ENCODE results near the gene GRIN2C.
"Not testable (repeated sequence)": the region's sequence is repeated elsewhere in the genome, so short reads cannot be mapped to it uniquely, and the experiment has no call there.

Gene GRIN2C

GRCh38 chr17:74859459-74860228, at the start of gene GRIN2C:
Gene GRIN2C, minus strand, starts transcription at chr17:74859885. Its CDS starts 4,793 bp downstream, at chr17:74855092.
- DNase-seq = no peak

DNA sequence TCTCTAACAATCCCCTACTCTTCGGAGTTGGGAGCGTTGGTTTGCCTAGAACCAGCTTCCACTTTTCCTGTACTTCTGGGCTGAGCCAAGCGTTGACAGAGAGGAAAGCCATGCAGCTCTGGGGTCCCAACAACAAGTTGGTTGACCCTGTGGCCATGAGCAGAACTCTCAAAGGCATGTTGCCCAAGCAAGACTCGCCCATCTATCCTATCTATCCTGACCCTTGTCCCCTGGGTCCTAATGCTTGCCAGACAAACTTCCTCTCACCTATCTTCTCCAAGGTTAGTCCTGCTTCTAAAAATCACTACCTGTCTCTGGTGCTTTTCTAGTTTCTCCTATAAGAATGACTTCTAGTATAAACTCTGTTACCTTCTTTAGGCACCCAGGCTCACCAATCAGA, 49.4 kb upstream of the GRIN2C start:
- DNase-seq = not testable (repeated sequence)

- DNase-seq = no peak
These were observed 47.3 kb upstream of the GRIN2C start for GRCh38 chr17:74907012-74907411.

DNA sequence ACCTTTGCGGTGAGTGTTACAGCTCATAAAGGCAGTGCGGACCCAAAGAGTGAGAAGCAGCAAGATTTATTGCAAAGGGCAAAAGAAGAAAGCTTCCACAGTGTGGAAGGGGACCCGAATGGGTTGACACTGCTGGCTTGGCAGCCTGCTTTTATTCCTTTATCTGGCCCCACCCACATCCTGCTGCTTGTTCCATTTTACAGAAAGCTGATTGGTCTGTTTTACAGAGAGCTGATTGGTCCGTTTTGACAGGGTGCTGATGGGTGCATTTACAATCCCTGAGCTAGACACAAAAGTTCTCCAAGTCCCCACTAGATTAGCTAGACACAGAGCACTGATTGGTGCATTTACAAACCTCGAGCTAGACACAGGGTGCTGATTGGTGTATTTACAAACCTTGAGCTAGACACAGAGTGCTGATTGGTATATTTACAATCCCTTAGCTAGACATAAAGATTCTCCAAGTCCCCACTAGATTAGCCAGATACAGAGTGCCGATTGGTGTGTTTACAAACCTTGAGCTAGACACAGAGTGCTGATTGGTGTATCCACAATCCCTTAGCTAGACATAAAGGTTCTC, 46.6 kb upstream of the GRIN2C start:
- DNase-seq = not testable (repeated sequence)

DNA sequence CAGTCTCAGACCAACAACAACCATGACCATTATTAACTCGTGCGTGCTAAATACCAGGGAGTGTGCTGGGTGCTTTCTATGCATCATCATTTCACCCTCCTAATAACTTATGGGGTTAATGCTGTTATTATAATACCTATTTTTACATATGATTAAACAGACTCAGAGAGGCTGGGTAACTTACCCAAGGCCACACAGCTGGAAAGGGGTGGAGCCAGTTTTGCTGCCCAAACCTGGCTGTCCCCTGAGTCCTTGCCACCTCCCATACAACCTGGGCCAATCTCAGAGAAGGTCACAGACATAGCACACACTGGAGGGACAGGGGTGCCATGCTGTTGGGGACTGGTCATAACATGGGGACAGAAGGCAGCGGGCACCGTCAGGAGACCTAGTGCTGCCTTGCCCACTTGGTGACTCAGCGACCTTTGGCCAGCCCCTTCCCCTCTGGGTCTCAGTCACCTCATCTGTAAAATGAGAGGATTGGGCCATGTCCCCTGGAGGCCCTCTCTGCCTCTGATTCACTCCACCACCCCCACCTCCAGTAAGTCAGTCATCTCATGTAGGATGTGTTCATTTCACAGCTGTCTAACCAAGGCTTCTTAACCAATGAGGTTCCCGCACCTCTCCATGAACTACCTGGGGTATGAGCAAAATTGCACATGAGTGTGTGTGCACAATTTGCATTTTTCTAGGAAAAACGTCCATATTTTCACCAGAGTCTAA, 45.2 kb upstream of the GRIN2C start:
- no peak for DNase-seq

DNA sequence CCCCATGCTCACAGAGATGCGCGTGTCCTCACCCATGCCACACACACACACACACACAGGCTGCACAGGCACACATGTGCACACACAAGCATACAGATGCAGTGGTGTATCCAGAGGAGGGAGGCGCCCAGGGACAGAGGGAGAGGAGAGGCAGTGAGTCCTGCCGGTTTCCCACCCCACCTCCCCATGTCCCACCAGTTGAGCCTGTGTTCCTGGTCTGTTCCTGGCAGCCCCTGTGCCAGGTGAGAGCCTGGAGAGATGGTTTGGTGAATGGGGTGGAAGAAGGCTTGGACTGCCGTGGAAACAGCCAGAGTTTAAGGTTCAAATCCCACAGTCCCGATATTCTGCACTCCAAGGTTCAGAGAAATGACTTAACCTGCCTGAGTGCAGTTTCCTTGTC, 44.0 kb upstream of the GRIN2C start:
- DNase-seq = no peak

DNA sequence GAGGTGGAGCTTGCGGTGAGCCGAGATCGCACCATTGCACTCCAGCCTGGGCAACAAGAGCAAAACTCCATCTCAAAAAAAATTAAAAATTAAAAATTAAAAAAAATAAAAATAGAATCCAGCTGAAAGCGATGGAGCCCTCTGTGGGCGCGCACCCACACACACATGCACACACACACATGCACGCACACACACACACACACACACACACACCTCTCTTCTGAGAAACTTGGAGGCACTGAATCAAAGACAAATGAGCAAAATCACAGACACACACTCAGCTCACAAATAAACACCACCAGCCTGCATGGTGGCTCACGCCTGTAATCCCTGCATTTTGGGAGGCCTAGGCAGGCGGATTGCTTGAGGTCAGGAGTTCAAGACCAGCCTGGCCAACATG, 43.3 kb upstream of the GRIN2C start:
- no peak for DNase-seq

DNA sequence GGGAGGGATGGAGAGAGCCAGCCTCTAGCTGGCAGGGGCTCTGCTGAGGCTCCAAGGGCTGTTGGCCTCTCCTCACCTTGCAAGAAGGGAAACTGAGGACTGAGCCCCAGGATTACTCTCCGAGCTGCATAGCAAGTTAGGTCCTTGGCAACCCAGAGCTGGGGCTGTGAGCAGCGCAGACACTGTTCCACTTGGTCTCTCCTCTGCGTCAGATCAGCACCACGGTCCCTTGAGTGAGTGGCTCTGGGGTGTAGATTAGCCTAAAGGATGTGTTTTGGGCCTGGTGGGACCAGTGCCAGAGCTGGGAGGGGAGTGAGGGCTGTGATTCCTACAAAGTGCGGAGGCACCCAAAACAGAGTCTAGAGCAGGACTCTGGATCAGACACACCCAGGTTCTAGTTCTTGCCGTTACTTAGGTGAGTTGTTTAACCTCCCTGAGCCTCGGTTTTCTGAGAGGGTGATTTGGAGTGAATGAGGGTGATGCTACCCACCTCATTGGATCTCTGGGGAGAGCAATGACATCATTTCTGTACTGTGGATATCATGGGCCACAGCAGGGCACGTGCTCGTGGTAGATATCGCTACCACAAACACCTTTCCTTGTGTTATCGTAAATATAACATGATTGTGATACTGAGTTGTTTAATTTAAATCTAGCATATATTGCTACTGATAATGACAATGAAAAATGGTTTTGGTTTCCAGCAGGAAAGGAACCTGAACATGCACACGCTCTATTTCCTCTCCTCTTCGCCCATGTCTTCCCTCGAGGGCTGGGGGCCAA, 41.9 kb upstream of the GRIN2C start:
- no peak for DNase-seq

- no peak for DNase-seq
These were observed 40.5 kb upstream of the GRIN2C start for GRCh38 chr17:74900208-74900607.

DNA sequence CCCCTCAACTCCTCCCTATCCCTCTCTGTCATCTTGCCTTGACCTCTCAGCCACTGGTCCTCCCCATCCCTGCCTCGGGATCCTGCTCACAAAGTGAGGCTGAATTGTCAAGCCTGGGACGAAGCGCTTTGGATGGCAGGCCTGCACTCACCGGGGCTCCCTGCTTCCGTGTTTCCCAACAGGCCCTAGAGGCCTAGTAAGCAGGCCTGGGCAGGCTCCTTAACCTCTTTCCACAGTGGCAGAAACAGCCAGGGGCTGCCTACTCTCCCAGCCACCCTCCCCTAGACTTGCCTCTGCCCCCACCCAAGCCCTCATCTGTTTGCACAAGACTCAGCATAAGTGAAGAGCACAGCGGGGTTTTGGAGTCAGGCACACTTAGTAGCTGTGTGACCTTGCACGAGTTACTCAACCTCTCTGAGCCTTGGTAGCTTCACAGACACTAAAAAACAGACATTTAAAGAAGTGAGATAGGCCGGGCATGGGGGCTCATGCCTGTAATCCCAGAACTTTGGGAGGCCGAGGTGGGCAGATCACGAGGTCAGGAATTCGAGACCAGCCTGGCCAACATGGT, 38.8 kb upstream of the GRIN2C start:
- no peak for DNase-seq

DNA sequence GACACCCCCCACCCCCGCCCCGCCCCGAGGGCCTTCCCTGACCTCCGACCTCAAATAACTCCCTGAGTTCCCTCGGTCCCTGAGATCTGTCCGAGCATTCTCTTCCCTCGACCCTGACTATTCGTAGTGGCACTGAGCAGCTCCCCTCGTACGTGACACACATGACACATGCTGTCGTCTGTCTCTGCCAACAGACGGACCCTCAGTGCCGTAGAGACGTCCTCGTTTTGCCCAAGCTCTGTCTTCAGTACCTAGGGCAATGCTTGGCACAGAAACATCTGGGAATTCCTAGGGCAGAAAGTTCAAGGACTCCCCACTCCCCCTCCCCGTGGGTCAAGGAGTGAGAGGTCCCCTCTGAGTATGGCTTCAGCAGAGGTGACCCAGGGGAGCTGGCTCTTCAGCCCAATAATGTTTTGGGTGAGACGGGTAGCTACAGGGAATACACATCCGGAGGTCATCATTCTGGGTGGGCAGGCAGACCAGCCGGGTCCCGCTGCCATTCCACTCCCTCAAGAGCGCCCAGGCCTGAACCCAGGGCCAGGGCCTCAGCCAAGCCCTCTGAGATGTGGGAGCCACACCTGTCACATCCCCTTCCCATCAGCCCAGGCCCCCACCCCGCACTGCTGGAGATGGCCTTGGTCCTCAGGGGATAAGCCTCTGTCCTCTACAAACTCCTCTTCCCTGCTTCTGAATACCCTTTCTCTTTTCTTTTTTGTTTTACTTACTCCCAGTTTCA, 34.4 kb upstream of the GRIN2C start:
- DNase-seq = no peak

- DNase-seq = no peak
These were observed 33.6 kb upstream of the GRIN2C start, which contains the start of gene FADS6 for GRCh38 chr17:74892974-74893911. Gene FADS6, minus strand, starts transcription at chr17:74893633. Its CDS starts 38 bp downstream, at chr17:74893595.

DNA sequence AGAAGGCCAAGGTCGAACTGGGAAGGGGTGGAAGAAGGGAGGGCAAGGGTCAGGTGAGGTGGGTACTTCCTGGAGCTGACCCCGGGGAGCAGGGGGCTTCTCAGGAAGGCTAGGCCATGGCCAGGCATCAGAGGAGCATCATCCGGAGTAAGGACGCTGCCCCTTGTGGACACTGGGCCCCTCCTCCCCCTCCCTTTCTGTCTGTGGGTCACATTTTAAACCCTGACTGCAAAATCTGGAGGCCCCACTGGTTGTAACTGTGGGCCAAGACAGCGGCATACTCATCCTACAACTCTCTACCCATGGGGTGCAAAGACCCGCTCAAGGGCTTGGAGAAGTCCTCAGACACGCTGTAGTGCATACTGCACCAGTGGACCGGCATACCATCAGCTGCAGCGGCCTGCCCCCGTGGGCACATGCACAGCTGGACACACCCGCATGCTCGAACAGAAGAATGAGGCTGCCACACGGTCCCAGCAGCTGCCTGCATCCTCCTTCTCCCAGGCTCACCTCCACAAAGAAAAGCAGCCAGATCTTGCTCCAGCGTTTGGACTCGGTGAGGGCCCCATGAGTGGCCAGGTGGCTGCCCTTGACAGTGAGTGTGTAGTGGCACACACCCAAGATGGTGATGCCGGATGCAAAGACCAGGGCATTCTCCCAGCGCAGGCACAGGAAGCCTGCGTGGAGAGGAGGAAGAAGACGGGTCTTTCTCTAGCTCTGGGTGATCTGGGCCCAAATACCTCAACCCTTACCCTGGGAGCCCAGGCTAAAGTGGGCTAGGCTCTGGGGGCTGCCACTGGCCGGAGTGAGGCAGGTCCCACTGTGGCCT, 32.5 kb upstream of the GRIN2C start:
- no peak for DNase-seq

DNA sequence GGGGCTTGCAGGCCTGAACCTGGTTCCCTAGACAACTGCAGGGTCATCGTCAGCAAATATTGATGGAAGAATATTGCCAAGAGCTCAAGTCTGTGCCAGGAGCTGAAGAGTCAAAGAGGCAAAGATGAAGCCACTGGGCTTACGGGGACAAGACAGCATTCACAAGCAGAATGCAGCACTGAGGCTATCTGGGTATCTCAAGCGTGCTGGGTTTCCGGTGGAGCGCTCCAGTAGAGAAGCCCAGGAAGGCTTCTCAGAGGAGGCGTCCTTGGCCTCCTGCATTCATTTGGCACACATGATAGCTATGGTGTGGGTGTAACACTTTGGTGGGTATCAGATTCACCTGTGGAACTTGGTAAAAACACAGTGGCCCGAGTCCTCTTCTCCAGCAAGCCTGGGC, 30.9 kb upstream of the GRIN2C start:
- DNase-seq = no peak

DNA sequence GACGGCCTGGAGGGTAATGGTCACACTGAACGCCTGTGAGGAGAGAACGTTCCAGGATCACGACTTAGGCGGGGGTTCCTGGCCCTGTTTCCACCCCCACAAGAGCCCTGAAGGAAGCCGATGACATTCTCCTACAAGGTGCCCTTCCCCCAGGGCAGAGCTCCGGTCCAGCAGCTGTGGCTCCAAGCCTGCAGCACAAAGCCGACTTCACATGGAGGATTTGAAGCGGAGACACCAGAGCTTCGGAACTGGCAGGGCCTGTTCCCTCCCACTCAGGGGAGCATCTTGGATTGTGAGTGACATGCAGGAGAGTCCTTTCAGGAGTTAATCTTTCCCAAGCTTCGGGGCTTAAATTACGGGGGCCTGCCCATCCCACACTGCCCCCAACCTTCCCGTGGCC, 28.8 kb upstream of the GRIN2C start:
- DNase-seq = no peak

DNA sequence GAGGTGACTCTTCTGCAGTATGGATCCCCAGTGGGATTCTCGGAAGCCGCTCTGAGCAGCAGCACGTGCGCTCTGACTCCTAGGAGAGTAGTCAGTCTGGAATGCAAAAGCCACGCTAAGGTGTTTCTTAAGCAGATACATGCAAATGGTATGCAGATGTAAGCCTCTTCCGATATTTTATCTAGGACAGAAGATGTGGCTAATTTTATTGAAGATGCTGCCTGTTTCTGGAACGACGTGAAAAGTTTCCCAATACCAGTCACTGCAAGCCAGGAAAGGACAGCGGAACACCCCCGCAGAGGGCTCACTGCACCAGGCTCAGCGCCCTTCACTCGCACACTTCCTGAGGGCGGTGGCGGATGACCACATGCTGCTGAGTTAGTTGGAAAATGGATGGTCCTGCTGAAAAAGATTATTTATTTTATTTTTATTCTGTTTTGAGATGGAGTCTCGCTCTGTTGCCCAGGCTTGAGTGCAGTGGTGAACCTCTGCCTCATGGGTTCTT, 23.6 kb upstream of the GRIN2C start:
- no peak for DNase-seq

DNA sequence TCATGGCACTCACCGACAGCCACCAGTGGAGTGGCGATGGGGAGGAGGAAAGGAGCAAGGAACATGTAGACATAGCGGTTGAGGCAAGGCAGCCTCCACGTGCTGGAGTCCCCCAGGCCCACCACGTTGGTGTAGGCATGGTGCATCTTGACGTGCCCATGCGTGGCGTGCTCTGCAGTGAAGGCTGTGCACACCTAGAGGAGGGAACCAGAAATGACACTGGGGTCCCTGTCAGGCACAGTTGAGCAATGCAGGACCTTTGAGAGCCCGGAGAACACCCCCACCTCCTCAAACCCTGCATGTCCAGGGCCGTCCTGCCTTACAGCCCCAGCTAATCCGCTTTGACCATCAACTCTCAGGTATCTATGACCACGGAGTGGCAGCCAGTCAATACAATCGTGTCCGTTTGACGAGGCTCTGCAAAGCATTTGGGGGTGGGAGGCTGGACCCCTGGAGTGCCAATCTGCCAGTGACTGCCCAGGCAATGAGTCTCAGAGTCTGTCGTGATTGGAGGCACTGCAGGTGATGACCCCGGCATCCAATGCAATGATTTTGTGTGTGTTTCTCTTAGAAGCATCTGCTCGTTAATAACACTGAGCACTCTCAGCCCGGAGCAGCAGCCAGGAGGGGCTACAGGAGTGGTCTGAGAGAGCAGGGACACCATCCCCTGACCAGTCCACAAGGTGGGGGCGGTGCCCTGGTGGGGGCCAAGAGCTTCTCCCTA, 23.0 kb upstream of the GRIN2C start:
- DNase-seq = no peak

DNA sequence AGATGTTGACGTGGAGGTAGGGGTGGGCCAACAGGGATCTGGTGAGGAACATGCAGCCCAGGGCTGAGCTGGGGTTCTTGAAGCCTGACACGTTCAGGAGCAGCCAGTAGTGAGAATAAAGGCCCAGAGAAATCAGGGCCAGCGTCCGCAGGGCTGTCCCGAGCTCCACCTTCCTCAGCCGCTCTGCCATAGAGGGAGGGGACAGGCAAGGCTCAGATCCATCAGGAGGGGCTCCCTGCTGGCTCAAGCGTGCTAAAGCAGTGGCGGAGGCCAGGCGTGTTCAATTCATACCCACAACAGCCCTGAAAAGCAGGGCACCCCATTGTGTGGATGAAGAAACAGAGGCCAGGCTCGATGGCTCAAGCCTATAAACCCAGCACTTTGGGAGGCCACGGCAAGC, 21.4 kb upstream of the GRIN2C start:
- no peak for DNase-seq

DNA sequence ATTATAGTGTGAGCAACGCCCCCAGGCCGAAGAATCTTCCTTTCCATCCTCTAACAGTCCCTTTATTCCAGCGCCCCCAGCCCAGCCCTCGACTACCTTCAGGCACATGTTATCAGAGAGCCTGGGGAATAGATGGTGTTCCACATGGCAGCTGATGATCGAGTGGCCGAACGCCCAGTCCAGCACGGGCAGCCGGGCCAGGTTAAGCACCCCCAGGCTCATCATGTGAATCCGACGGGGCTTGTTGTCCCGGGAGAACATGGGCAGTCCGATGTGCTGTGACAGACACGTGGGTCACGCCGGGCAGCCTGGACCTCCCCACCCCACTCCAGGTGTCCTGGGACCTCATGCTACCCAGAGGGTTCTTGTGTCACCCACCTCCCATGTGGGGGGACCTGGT, 19.6 kb upstream of the GRIN2C start:
- no peak for DNase-seq
